WERI-Rb-1 (cell line): ENCODE measurements around the gene WWOX.

Experiments
- DNase-seq: peaks from one replicate; pipeline ENCODE4 v3.0.0-alpha.2; 2020
- H3K27ac ChIP-seq: fragments of 250-450 bp; sonication (Bioruptor Pico); 2 replicates; pipeline ENCODE4 v1.5.1; 2020; ENCODE audit warnings: mild to moderate bottlenecking, moderate library complexity
- H3K27me3 ChIP-seq: fragments of 250-450 bp; sonication (Bioruptor Pico); 2 replicates; pipeline ENCODE4 v1.5.1; 2021; ENCODE audit warnings: mild to moderate bottlenecking, low read depth, moderate library complexity; ENCODE audit not compliant: insufficient read depth, severe bottlenecking
- H3K36me3 ChIP-seq: fragments of 250-450 bp; sonication (Bioruptor Pico); 2 replicates; pipeline ENCODE4 v1.5.1; 2020; ENCODE audit warnings: mild to moderate bottlenecking, moderate library complexity
- H3K4me3 ChIP-seq: 2 replicates; pipeline ENCODE4 v1.5.1; 2011; ENCODE audit warnings: low read depth, mild to moderate bottlenecking, control low read depth, low read length
- H3K9me3 ChIP-seq: fragments of 250-450 bp; sonication (Bioruptor Pico); 2 replicates; pipeline ENCODE4 v1.5.1; 2021; ENCODE audit warnings: mild to moderate bottlenecking, moderate library complexity; ENCODE audit not compliant: severe bottlenecking
- TF ChIP-seq, protein P1 (sequence below): IDR thresholded peaks from 2 replicates; pipeline ENCODE4 v1.5.1; 2011; ENCODE audit warnings: low read depth, mild to moderate bottlenecking, control low read depth, inconsistent platforms, low read length

The WWOX gene

DNA sequence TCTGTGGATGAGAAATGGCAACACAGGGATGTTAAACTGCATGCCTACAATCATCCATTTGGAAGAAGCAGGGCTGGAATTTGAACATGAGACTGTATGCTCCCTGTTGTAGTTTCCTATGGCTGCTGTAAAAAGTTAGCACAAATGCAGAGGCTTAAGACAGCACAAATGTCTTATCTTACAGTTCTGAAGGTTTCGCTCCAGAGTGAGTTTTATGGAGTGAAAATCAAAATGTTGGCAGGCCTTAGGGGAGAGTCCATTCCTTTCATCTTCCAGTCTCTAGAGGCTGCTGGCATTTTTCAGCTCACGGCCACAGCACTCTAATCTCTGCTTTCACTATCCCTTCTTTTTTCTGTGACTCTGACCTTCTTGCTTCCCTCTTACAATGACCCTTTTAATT, 660.1 kb downstream of the WWOX start:
- TF ChIP-seq, protein P1, sequence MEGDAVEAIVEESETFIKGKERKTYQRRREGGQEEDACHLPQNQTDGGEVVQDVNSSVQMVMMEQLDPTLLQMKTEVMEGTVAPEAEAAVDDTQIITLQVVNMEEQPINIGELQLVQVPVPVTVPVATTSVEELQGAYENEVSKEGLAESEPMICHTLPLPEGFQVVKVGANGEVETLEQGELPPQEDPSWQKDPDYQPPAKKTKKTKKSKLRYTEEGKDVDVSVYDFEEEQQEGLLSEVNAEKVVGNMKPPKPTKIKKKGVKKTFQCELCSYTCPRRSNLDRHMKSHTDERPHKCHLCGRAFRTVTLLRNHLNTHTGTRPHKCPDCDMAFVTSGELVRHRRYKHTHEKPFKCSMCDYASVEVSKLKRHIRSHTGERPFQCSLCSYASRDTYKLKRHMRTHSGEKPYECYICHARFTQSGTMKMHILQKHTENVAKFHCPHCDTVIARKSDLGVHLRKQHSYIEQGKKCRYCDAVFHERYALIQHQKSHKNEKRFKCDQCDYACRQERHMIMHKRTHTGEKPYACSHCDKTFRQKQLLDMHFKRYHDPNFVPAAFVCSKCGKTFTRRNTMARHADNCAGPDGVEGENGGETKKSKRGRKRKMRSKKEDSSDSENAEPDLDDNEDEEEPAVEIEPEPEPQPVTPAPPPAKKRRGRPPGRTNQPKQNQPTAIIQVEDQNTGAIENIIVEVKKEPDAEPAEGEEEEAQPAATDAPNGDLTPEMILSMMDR = no peak
- Histone ChIP-seq H3K27me3 (no peaks in the 10 kb centered on the region), H3K9me3 (no peaks in the 10 kb centered on the region), H3K4me3 (no peak overlapping the region), H3K36me3 (no peaks in the 10 kb centered on the region), H3K27ac (no peak overlapping the region)
- DNase-seq = no peak

- TF ChIP-seq, protein P1 = no peak
- Histone ChIP-seq H3K36me3 (no peaks in the 10 kb centered on the region), H3K9me3 (no peaks in the 10 kb centered on the region), H3K27ac (no peak overlapping the region), H3K27me3 (no peaks in the 10 kb centered on the region), H3K4me3 (no peak overlapping the region)
- no peak for DNase-seq
Measured at GRCh38 chr16:78760611-78761010, 661.2 kb downstream of the WWOX start.

DNA sequence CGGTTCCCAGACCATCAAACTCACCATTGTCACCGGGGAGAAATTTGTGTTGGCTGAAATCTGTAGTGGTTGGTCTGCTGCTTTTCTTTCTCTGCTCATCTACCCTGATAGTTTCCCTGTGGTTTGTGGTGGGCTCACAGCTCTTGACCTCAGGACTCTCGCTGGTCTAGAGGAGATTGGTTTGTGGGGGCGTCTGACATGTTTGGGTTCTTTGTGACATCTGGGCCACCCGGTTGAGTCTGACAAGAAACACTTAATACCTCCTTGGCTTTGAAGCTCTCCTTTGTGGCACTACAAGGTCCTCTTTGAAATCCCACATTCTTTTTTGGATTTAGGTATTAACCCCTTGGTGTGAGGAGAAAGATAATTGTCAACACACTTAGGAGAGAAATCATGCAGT, 662.0 kb downstream of the WWOX start:
- H3K9me3 ChIP-seq = no peaks in the 10 kb centered on the region
- H3K36me3 ChIP-seq = no peaks in the 10 kb centered on the region
- no peak overlapping the region for H3K27ac ChIP-seq
- H3K27me3 ChIP-seq = no peaks in the 10 kb centered on the region
- H3K4me3 ChIP-seq = no peak overlapping the region
- DNase-seq = no peak
- TF ChIP-seq, protein P1 = no peak

- H3K4me3 ChIP-seq = no peak overlapping the region
- TF ChIP-seq, protein P1 = no peak
- H3K27me3 ChIP-seq = no peaks in the 10 kb centered on the region
- DNase-seq = no peak
- H3K27ac ChIP-seq = no peak overlapping the region
- H3K9me3 ChIP-seq = no peaks in the 10 kb centered on the region
- no peaks in the 10 kb centered on the region for H3K36me3 ChIP-seq
Measured at GRCh38 chr16:78762222-78762621, 662.8 kb downstream of the WWOX start.

- Histone ChIP-seq H3K36me3 (no peaks in the 10 kb centered on the region), H3K27me3 (no peaks in the 10 kb centered on the region), H3K27ac (no peak overlapping the region), H3K9me3 (no peaks in the 10 kb centered on the region), H3K4me3 (no peak overlapping the region)
- TF ChIP-seq, protein P1 = no peak
- DNase-seq = no peak
Measured at GRCh38 chr16:78763821-78764440, 664.5 kb downstream of the WWOX start.

GRCh38 chr16:78764478-78764877, 665.0 kb downstream of the WWOX start:
- no peaks in the 10 kb centered on the region for H3K27me3 ChIP-seq
- no peaks in the 10 kb centered on the region for H3K36me3 ChIP-seq
- no peak overlapping the region for H3K4me3 ChIP-seq
- no peak overlapping the region for H3K27ac ChIP-seq
- DNase-seq = no peak
- no peaks in the 10 kb centered on the region for H3K9me3 ChIP-seq
- TF ChIP-seq, protein P1 = no peak
